LNCaP clone FGC (cell line): ENCODE results near the gene CTSS.

Source experiments
- DNase-seq: peaks from one replicate; pipeline ENCODE4 v3.0.0-alpha.2; 2011; ENCODE audit warnings: low read depth
- H3K4me3 ChIP-seq: 2 replicates; pipeline ENCODE4 v1.5.1; 2011; ENCODE audit warnings: mild to moderate bottlenecking, low read depth, low read length, control low read depth
- TF ChIP-seq, protein P1 (sequence below): IDR thresholded peaks from 2 replicates; pipeline ENCODE4 v1.5.1; 2012; ENCODE audit warnings: mild to moderate bottlenecking; ENCODE audit not compliant: control insufficient read depth, insufficient read depth; ENCODE audit errors: extremely low read depth

CTSS gene

DNA sequence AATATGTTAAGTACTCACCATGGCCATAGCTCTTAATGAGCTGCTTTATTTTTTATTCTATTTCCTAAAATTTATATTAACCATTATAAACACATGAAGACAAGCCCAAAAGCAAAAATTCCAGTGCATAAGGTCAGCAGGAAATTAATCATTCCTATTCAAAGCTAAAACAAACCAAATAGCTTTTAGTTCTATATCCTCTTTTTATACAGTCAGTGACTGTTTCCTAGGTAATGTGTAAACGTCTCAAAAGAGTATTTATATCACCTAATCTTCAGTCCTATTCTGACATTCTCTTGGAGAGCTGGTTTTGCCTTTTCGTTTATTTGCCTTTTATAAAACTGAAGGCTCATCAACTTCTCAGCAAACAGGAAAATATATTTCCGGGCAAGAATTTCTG, 72.9 kb downstream of the CTSS start:
- no peak overlapping the region for H3K4me3 ChIP-seq
- TF ChIP-seq, protein P1, sequence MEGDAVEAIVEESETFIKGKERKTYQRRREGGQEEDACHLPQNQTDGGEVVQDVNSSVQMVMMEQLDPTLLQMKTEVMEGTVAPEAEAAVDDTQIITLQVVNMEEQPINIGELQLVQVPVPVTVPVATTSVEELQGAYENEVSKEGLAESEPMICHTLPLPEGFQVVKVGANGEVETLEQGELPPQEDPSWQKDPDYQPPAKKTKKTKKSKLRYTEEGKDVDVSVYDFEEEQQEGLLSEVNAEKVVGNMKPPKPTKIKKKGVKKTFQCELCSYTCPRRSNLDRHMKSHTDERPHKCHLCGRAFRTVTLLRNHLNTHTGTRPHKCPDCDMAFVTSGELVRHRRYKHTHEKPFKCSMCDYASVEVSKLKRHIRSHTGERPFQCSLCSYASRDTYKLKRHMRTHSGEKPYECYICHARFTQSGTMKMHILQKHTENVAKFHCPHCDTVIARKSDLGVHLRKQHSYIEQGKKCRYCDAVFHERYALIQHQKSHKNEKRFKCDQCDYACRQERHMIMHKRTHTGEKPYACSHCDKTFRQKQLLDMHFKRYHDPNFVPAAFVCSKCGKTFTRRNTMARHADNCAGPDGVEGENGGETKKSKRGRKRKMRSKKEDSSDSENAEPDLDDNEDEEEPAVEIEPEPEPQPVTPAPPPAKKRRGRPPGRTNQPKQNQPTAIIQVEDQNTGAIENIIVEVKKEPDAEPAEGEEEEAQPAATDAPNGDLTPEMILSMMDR = no peak

DNA sequence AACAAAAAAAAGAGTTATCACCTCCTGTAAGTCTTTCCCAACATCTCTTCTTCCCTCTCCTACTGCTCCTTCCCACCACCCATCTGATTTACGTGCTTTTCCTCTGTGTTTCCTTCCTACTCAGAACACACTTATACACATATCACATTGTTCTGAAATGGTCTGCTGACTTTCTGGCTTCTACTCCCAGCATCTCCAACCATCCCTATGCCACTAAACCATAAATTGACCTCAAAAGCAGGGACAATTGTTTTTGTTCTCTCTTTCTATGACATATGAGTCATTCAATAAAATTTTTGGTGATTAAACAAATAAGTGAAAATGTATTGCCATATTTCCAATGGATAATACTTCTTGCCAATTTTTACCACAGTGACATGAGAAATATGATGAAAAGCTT, 76.8 kb downstream of the CTSS start:
- H3K4me3 ChIP-seq = no peak overlapping the region
- TF ChIP-seq, protein P1 = no peak
- DNase-seq = no peak

More for the DNA sequence above, 72.9 kb downstream of the CTSS start:
- DNase-seq = no peak

DNA sequence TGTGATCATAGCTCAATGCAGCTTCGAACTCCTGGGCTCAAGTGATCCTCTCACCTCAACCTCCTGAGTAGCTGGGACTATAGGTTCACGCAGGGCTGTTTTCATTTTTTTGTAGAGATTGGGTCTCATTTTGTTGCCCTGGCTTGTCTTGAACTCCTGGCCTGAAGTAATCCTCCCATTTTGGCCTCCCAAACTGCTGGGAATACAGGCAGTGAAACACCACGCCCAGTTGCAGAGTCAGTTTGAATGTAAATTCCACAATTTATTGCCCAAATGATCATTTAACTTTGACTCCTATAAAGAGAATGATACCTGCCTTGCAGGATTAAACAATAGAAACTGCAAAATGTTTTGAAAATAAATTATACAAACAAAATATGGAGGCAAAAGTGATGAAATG, 79.3 kb downstream of the CTSS start:
- no peak for DNase-seq
- H3K4me3 ChIP-seq = no peak overlapping the region
- TF ChIP-seq, protein P1 = no peak

DNA sequence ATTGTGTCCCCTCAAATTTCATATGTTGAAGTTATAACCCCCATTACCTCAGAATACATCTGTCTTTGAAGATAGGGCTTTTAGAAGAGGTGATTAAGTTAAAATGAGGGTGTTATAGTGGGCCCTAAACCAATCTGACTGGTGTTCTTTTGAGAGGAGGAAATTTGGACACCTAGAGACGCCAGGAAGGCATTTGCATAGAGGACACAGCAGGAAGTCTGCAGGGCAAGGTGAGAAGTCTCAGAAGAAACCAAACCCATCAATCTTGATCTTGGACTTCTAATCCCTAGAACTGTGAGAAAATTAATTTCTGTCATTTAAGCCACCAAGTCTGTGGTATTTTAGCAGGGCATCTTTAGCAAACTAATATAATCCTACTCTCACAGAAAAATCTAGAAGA, 81.7 kb downstream of the CTSS start:
- TF ChIP-seq, protein P1 = no peak
- H3K4me3 ChIP-seq = no peak overlapping the region
- no peak for DNase-seq
